ENCODE results near the gene COBLL1.

Gene COBLL1

GRCh38 chr2:164811819-164812218, 29.8 kb downstream of the COBLL1 start:
- no peak overlapping the region for H3K4me3 ChIP-seq (ENCODE audit: low read depth, low read length)
- TF ChIP-seq CTCF (conservative IDR thresholded peaks at IDR 0.05; ENCODE audit: low read depth, low read length), result no peak
- DNase-seq (ENCODE audit: low read depth), result no peak

DNA sequence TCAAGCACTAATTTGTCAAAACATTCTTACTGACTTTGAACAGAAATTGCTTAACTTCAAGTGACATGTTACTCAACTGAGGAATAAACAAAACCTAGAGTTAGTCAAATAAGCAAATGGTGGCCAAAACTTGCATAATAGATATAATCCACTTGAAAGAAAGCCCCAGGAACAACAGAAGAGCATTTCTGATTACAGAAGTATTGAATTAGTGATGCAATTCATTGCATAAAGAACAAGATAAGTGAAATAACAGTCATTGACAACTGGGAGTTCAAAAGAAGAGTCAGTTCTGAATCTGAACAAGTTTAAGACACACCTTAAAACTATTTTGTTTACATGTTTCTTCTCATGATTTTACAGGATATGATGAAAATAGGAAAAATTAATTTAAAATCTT, 30.8 kb downstream of the COBLL1 start:
- no peak for TF ChIP-seq CTCF (conservative IDR thresholded peaks at IDR 0.05; ENCODE audit: low read depth, low read length)
- no peak overlapping the region for H3K4me3 ChIP-seq (ENCODE audit: low read depth, low read length)
- DNase-seq (ENCODE audit: low read depth), result peak; percentile 66

GRCh38 chr2:164808776-164809175, 32.8 kb downstream of the COBLL1 start:
- peak; percentile 73 for DNase-seq (ENCODE audit: low read depth)
- no peak for TF ChIP-seq CTCF (conservative IDR thresholded peaks at IDR 0.05; ENCODE audit: low read depth, low read length)
- H3K4me3 ChIP-seq (ENCODE audit: low read depth, low read length), result no peak overlapping the region

DNA sequence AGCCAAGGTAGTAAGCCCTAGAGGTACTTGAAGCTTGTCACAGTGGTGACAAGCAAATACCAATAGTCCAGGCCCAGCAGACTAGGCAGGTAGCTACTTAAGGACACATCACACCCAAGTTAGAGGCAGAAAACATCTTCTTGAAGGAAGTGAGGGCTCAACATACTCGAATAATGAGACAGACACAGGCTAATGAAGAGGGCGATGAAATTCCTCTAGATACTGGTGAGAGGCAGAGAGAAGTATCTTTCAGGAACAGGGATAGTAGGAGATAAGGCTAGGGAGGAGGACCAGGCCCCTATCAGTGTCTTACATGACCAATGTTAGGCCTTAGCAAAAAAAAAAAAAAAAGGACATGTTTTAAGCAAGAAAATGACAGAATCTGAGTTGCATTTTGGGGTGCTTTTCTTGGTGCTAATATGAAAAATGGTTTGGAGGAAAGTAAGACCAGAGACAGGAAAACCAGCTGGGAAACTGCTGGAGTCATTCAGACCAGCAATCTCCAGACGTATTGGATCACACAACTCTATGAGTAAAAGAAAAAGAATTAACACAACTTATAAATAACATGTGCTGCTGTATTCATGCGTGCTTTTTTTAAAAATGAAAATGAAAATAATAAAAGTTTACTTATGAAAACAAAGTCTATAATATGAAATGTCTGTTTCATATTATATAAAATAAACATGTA, 37.7 kb downstream of the COBLL1 start:
- H3K4me3 ChIP-seq (ENCODE audit: low read depth, low read length), result no peak overlapping the region
- peak; percentile 43 for DNase-seq (ENCODE audit: low read depth)
- TF ChIP-seq CTCF (conservative IDR thresholded peaks at IDR 0.05; ENCODE audit: low read depth, low read length), result no peak

- no peak for TF ChIP-seq CTCF (conservative IDR thresholded peaks at IDR 0.05; ENCODE audit: low read depth, low read length)
- H3K4me3 ChIP-seq (ENCODE audit: low read depth, low read length), result no peak overlapping the region
- DNase-seq (ENCODE audit: low read depth), result no peak
Measured at GRCh38 chr2:164802095-164802707, 39.4 kb downstream of the COBLL1 start.

- TF ChIP-seq CTCF (conservative IDR thresholded peaks at IDR 0.05; ENCODE audit: low read depth, low read length), result no peak
- H3K4me3 ChIP-seq (ENCODE audit: low read depth, low read length), result no peak overlapping the region
- DNase-seq (ENCODE audit: low read depth), result no peak
Measured at GRCh38 chr2:164800572-164800971, 41.1 kb downstream of the COBLL1 start.

- no peak for TF ChIP-seq CTCF (conservative IDR thresholded peaks at IDR 0.05; ENCODE audit: low read depth, low read length)
- DNase-seq (ENCODE audit: low read depth), result no peak
- H3K4me3 ChIP-seq (ENCODE audit: low read depth, low read length), result no peak overlapping the region
Measured at GRCh38 chr2:164797627-164798026, 44.0 kb downstream of the COBLL1 start.
